ENCODE measurements around the gene WWTR1.

DNA sequence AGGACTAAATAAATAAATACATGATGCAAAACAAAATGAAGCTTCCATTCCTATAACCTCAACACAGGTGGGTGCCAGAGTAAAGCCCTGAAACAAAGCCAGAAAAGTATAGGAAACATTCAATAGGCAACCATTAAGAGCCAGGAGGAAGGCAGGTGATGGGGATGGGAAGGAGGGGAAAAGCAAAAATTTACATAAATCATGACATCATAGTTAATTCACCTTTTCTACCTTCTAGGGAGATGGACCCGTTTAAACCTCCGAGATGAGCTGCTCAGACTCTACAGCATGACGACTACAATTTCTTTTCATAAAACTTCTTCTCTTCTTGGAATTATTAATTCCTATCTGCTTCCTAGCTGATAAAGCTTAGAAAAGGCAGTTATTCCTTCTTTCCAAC, 155.4 kb downstream of the WWTR1 start:
- TF ChIP-seq POLR2A (IDR thresholded peaks at IDR 0.05; ENCODE audit: low read depth, low read length) = no peak
- no peak for TF ChIP-seq POLR2AphosphoS5 (IDR thresholded peaks at IDR 0.05; ENCODE audit: low read depth, low read length)
- TF ChIP-seq TAF1 (IDR thresholded peaks at IDR 0.05; ENCODE audit: low read depth, low read length) = no peak
- TF ChIP-seq POU2F2 (IDR thresholded peaks at IDR 0.05; ENCODE audit: low read depth, low read length) = no peak

Measured in GM12891 (cell line).